DND-41 (cell line): ENCODE data around the gene ZDHHC18.

Source experiments
- ATAC-seq: fragments of 200-7000 bp; cut with Tn5 transposase; 3 replicates; pipeline ENCODE4 v1.9.1; 2021; ENCODE audit warnings: low read depth; ENCODE audit not compliant: insufficient read depth
- DNase-seq: peaks from one replicate; pipeline ENCODE4 v3.0.0-alpha.2; 2020
- H2AFZ ChIP-seq: 2 replicates; pipeline ENCODE4 v1.6.0; 2012; ENCODE audit warnings: low read depth, low read length
- H3K27ac ChIP-seq: 2 replicates; pipeline ENCODE4 v1.5.1; 2012; ENCODE audit warnings: low read length, inconsistent platforms
- H3K27me3 ChIP-seq: fragments of 200-600 bp; sonication (generic); 2 replicates; pipeline ENCODE4 v1.6.0; 2012; ENCODE audit warnings: low read length, mild to moderate bottlenecking, inconsistent platforms; ENCODE audit not compliant: insufficient read depth, poor library complexity
- H3K36me3 ChIP-seq: 2 replicates; pipeline ENCODE4 v1.5.1; 2012; ENCODE audit warnings: low read length, inconsistent platforms; ENCODE audit not compliant: insufficient read depth
- H3K4me1 ChIP-seq: 2 replicates; pipeline ENCODE4 v1.5.1; 2012; ENCODE audit warnings: mild to moderate bottlenecking, low read length; ENCODE audit not compliant: insufficient read depth
- H3K4me2 ChIP-seq: 2 replicates; pipeline ENCODE4 v1.6.0; 2012; ENCODE audit warnings: mild to moderate bottlenecking, moderate library complexity, low read length, inconsistent platforms; ENCODE audit not compliant: insufficient read depth
- H3K4me3 ChIP-seq, 2 experiments: fragments of 200-600 bp in 1 of 2; shearing (Covaris generic) in 1 of 2; 2 replicates each; pipeline ENCODE4 v1.5.1; 2012 to 2016; ENCODE audit warnings: inconsistent platforms in 2 of 2, low read length in 2 of 2, mild to moderate bottlenecking in 2 of 2, low read depth in 1 of 2, moderate library complexity in 1 of 2
- H3K79me2 ChIP-seq: 2 replicates; pipeline ENCODE4 v1.6.0; 2012; ENCODE audit warnings: low read length, inconsistent platforms; ENCODE audit not compliant: insufficient read depth
- H3K9ac ChIP-seq: 2 replicates; pipeline ENCODE4 v1.6.0; 2012; ENCODE audit warnings: low read depth, mild to moderate bottlenecking, inconsistent platforms, low read length, moderate library complexity
- H3K9me3 ChIP-seq: 2 replicates; pipeline ENCODE4 v1.5.1; 2012; ENCODE audit warnings: low read length, moderate library complexity, mild to moderate bottlenecking, inconsistent platforms; ENCODE audit not compliant: insufficient read depth, severe bottlenecking
- H4K20me1 ChIP-seq: 2 replicates; pipeline ENCODE4 v1.6.0; 2012; ENCODE audit warnings: low read length; ENCODE audit not compliant: insufficient read depth
- CTCF ChIP-seq: IDR thresholded peaks from 2 replicates; pipeline ENCODE4 v1.5.1; 2012; ENCODE audit warnings: borderline replicate concordance, low read length, moderate library complexity, mild to moderate bottlenecking; ENCODE audit not compliant: poor library complexity, severe bottlenecking; ENCODE audit errors: extremely low read depth
- EZH2 ChIP-seq: IDR thresholded peaks from 3 replicates; pipeline ENCODE4 v1.6.1; 2012; ENCODE audit warnings: borderline replicate concordance, low read depth, mild to moderate bottlenecking, moderate library complexity, low read length, inconsistent platforms; ENCODE audit not compliant: severe bottlenecking

Gene ZDHHC18

GRCh38 chr1:26814893-26815292 is 11.6 kb upstream of the ZDHHC18 start:
- Histone ChIP-seq H3K9me3 (no peaks in the 10 kb centered on the region), H2AFZ (no peak overlapping the region), H3K27ac (no peak overlapping the region), H3K4me1 (no peaks in the 10 kb centered on the region), H4K20me1 (no peaks in the 10 kb centered on the region), H3K27me3 (no peaks in the 10 kb centered on the region), H3K4me3 (no peak overlapping the region), H3K36me3 (no peaks in the 10 kb centered on the region), H3K4me2 (no peak overlapping the region), H3K9ac (no peak overlapping the region), H3K79me2 (no peaks in the 10 kb centered on the region)
- TF ChIP-seq EZH2 (no peak), CTCF (no peak)
- ATAC-seq (no peak), DNase-seq (no peak)

- Histone ChIP-seq H3K9ac (no peak overlapping the region), H3K27ac (no peak overlapping the region), H4K20me1 (no peaks in the 10 kb centered on the region), H3K4me2 (no peak overlapping the region), H3K9me3 (no peaks in the 10 kb centered on the region), H3K4me3 (no peak overlapping the region), H2AFZ (no peak overlapping the region; the same call in 1 of the 2 replicates), H3K36me3 (no peaks in the 10 kb centered on the region), H3K79me2 (no peaks in the 10 kb centered on the region), H3K27me3 (no peaks in the 10 kb centered on the region), H3K4me1 (peaks cover 5% of the 10 kb centered on the region)
- ATAC-seq (peak; percentile 77), DNase-seq (no peak)
- TF ChIP-seq CTCF (peak; percentile 50), EZH2 (no peak)
Observed at GRCh38 chr1:26820784-26821269, 5.7 kb upstream of the ZDHHC18 start.

GRCh38 chr1:26822737-26823395 is 3.6 kb upstream of the ZDHHC18 start:
- Histone ChIP-seq H3K9ac (no peak overlapping the region), H3K27me3 (no peaks in the 10 kb centered on the region), H3K9me3 (no peaks in the 10 kb centered on the region), H3K27ac (no peak overlapping the region), H2AFZ (no peak overlapping the region), H3K36me3 (no peaks in the 10 kb centered on the region), H3K4me3 (no peak overlapping the region), H4K20me1 (peaks cover 7% of the 10 kb centered on the region; the same call in 1 of the 2 replicates), H3K4me2 (no peak overlapping the region), H3K79me2 (peaks cover 15% of the 10 kb centered on the region), H3K4me1 (peaks cover 17% of the 10 kb centered on the region)
- ATAC-seq: no peak
- no peak for TF ChIP-seq EZH2
- no peak for TF ChIP-seq CTCF
- DNase-seq: no peak
